DND-41 (cell line): ENCODE measurements around the gene RPS6KA1.

Source experiments
- ATAC-seq: fragments of 200-7000 bp; cut with Tn5 transposase; 3 replicates; pipeline ENCODE4 v1.9.1; 2021; ENCODE audit warnings: low read depth; ENCODE audit not compliant: insufficient read depth
- DNase-seq: peaks from one replicate; pipeline ENCODE4 v3.0.0-alpha.2; 2020
- H2AFZ ChIP-seq: 2 replicates; pipeline ENCODE4 v1.6.0; 2012; ENCODE audit warnings: low read depth, low read length
- H3K27ac ChIP-seq: 2 replicates; pipeline ENCODE4 v1.5.1; 2012; ENCODE audit warnings: low read length, inconsistent platforms
- H3K27me3 ChIP-seq: fragments of 200-600 bp; sonication (generic); 2 replicates; pipeline ENCODE4 v1.6.0; 2012; ENCODE audit warnings: low read length, mild to moderate bottlenecking, inconsistent platforms; ENCODE audit not compliant: insufficient read depth, poor library complexity
- H3K36me3 ChIP-seq: 2 replicates; pipeline ENCODE4 v1.5.1; 2012; ENCODE audit warnings: low read length, inconsistent platforms; ENCODE audit not compliant: insufficient read depth
- H3K4me1 ChIP-seq: 2 replicates; pipeline ENCODE4 v1.5.1; 2012; ENCODE audit warnings: mild to moderate bottlenecking, low read length; ENCODE audit not compliant: insufficient read depth
- H3K4me2 ChIP-seq: 2 replicates; pipeline ENCODE4 v1.6.0; 2012; ENCODE audit warnings: mild to moderate bottlenecking, moderate library complexity, low read length, inconsistent platforms; ENCODE audit not compliant: insufficient read depth
- H3K4me3 ChIP-seq, 2 experiments: fragments of 200-600 bp in 1 of 2; shearing (Covaris generic) in 1 of 2; 2 replicates each; pipeline ENCODE4 v1.5.1; 2012 to 2016; ENCODE audit warnings: inconsistent platforms in 2 of 2, low read length in 2 of 2, mild to moderate bottlenecking in 2 of 2, low read depth in 1 of 2, moderate library complexity in 1 of 2
- H3K79me2 ChIP-seq: 2 replicates; pipeline ENCODE4 v1.6.0; 2012; ENCODE audit warnings: low read length, inconsistent platforms; ENCODE audit not compliant: insufficient read depth
- H3K9ac ChIP-seq: 2 replicates; pipeline ENCODE4 v1.6.0; 2012; ENCODE audit warnings: low read depth, mild to moderate bottlenecking, inconsistent platforms, low read length, moderate library complexity
- H3K9me3 ChIP-seq: 2 replicates; pipeline ENCODE4 v1.5.1; 2012; ENCODE audit warnings: low read length, moderate library complexity, mild to moderate bottlenecking, inconsistent platforms; ENCODE audit not compliant: insufficient read depth, severe bottlenecking
- H4K20me1 ChIP-seq: 2 replicates; pipeline ENCODE4 v1.6.0; 2012; ENCODE audit warnings: low read length; ENCODE audit not compliant: insufficient read depth
- CTCF ChIP-seq: IDR thresholded peaks from 2 replicates; pipeline ENCODE4 v1.5.1; 2012; ENCODE audit warnings: borderline replicate concordance, low read length, moderate library complexity, mild to moderate bottlenecking; ENCODE audit not compliant: poor library complexity, severe bottlenecking; ENCODE audit errors: extremely low read depth
- EZH2 ChIP-seq: IDR thresholded peaks from 3 replicates; pipeline ENCODE4 v1.6.1; 2012; ENCODE audit warnings: borderline replicate concordance, low read depth, mild to moderate bottlenecking, moderate library complexity, low read length, inconsistent platforms; ENCODE audit not compliant: severe bottlenecking

Gene RPS6KA1

GRCh38 chr1:26490155-26490554, 39.4 kb upstream of the RPS6KA1 start:
- no peaks in the 10 kb centered on the region for H3K4me1 ChIP-seq
- ATAC-seq = no peak
- no peaks in the 10 kb centered on the region for H4K20me1 ChIP-seq

GRCh38 chr1:26493267-26493666, 36.3 kb upstream of the RPS6KA1 start:
- TF ChIP-seq EZH2 = no peak
- no peak for TF ChIP-seq CTCF
- H3K4me2 ChIP-seq = no peak overlapping the region
- H3K9me3 ChIP-seq = no peaks in the 10 kb centered on the region
- no peaks in the 10 kb centered on the region for H3K36me3 ChIP-seq
- no peak overlapping the region for H2AFZ ChIP-seq
- H3K27ac ChIP-seq = no peak overlapping the region
- no peak overlapping the region for H3K4me3 ChIP-seq
- H3K9ac ChIP-seq = no peak overlapping the region
- H3K4me1 ChIP-seq = no peaks in the 10 kb centered on the region
- no peaks in the 10 kb centered on the region for H3K27me3 ChIP-seq
- ATAC-seq = no peak
- H4K20me1 ChIP-seq = no peaks in the 10 kb centered on the region
- no peaks in the 10 kb centered on the region for H3K79me2 ChIP-seq
- DNase-seq = no peak

More at GRCh38 chr1:26490155-26490554, 39.4 kb upstream of the RPS6KA1 start:
- Histone ChIP-seq H3K27me3 (no peaks in the 10 kb centered on the region), H3K36me3 (no peaks in the 10 kb centered on the region), H3K9ac (no peak overlapping the region), H3K4me3 (no peak overlapping the region), H3K4me2 (no peak overlapping the region), H2AFZ (no peak overlapping the region), H3K9me3 (no peaks in the 10 kb centered on the region), H3K79me2 (no peaks in the 10 kb centered on the region), H3K27ac (no peak overlapping the region)
- no peak for TF ChIP-seq EZH2
- TF ChIP-seq CTCF = no peak
- DNase-seq = no peak

DNA sequence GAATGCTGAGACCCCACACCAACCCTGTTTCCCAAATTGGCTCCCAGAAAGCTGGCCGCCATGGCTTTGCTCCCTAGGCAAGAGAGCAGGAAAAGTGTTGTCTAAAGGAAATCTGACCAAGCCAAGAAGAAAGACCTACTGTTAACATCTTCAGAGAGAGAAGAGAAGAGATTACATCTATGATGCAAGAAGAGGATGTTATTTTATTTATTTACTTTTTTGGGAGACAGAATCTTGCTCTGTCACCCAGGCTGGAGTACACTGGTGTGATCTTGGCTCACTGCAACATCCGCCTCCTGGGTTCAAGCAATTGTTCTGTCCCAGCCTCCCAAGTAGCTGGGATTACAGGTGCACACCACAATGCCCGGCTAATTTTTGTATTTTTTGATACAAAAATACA, 35.6 kb upstream of the RPS6KA1 start:
- no peaks in the 10 kb centered on the region for H3K36me3 ChIP-seq
- H3K79me2 ChIP-seq = no peaks in the 10 kb centered on the region
- TF ChIP-seq EZH2 (no peak), CTCF (no peak)
- DNase-seq = no peak
- no peak overlapping the region for H2AFZ ChIP-seq
- H3K9me3 ChIP-seq = no peaks in the 10 kb centered on the region
- H3K27ac ChIP-seq = no peak overlapping the region
- H3K27me3 ChIP-seq = no peaks in the 10 kb centered on the region
- H3K4me2 ChIP-seq = no peak overlapping the region
- H4K20me1 ChIP-seq = no peaks in the 10 kb centered on the region
- H3K4me3 ChIP-seq = no peak overlapping the region
- no peaks in the 10 kb centered on the region for H3K4me1 ChIP-seq
- H3K9ac ChIP-seq = no peak overlapping the region
- ATAC-seq = no peak

DNA sequence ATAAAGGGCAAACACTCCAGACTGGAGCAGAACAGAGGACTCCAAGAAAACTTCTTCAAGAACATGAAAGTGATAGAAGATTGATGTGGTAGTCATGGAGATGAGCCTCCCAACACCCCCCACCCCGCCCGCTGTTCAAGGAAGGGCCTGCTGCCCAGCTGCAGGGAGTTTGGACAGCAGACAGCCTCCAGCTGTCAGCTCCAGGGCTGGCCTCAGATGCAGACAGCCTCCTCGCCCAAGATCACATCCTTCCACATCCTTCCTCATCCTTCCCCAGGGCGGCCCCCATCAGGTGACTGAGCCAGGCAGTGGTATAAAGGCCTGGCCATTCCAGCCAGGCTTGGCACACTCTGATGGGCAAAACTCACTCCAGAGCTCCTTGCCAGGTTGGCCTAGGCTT, 32.7 kb upstream of the RPS6KA1 start:
- no peak overlapping the region for H3K27ac ChIP-seq

More for the DNA sequence above, 32.7 kb upstream of the RPS6KA1 start:
- DNase-seq (no peak), ATAC-seq (no peak)
- peaks cover 10% of the 10 kb centered on the region; the same call in 1 of the 2 replicates for H3K79me2 ChIP-seq
- no peak overlapping the region for H3K4me3 ChIP-seq
- no peak for TF ChIP-seq EZH2
- no peak for TF ChIP-seq CTCF
- H4K20me1 ChIP-seq = no peaks in the 10 kb centered on the region
- no peaks in the 10 kb centered on the region for H3K9me3 ChIP-seq
- no peak overlapping the region for H3K4me2 ChIP-seq
- peaks cover 24% of the 10 kb centered on the region for H3K4me1 ChIP-seq
- no peak overlapping the region for H3K9ac ChIP-seq
- H2AFZ ChIP-seq = no peak overlapping the region
- no peaks in the 10 kb centered on the region for H3K27me3 ChIP-seq
- no peaks in the 10 kb centered on the region for H3K36me3 ChIP-seq
